GM12865 (cell line): ENCODE measurements around the gene ENTPD6.

Source experiments
- DNase-seq: peaks from one replicate; pipeline ENCODE4 v3.0.0; 2010; ENCODE audit warnings: low read depth
- H3K4me3 ChIP-seq: 2 replicates; pipeline ENCODE4 v1.5.1; 2011; ENCODE audit warnings: mild to moderate bottlenecking, low read depth, low read length, control low read depth
- CTCF ChIP-seq: IDR thresholded peaks from 2 replicates; pipeline ENCODE4 v1.5.1; 2011; ENCODE audit warnings: low read length, control low read depth, low read depth, inconsistent platforms; ENCODE audit not compliant: insufficient read depth; ENCODE audit errors: missing control alignments

Gene ENTPD6

DNA sequence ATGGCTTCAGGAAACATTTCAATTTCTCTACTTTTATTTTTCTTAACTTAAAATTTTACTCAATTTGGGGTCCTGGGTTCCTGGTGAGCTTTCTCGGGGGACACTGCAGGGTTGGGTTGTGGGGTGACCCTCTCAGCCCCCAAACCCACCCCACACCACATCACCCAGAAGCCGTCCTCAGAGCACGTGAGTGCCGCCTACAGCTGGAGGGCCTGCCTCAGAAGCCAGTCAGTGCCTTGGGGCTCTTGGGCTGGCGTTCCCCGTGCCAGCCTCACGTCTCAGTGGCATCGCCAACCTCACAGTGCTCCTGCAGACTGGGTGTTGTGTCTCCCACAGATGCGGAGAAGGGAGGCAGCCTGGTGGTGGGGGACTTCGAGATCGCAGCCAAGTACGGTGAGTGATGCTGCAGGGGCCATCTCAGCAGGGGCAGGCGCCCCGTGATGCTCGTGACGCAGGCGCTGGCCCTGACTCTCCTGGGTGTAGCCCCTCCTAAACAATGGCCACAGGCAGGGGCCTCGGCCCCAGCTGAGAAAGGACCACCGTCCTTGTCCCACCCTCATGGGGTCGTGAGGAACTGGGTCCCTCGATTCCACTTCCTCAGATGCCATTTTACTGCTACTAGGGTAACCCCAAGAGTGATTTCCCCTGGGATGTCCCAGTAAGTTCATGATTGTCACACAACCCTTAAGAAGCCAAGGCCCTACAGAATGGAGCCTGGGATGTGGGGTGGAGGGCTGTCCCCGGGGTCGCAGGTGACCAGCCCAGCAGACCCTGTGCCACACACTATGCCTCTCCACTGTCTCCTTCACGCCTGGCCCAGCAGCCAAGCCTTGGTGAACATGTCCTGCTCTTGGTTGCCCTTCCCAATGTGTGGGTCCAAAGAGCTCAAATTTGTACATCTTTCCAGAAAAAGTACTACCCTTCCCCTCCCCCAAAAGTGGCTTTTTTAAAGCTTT, 28.5 kb downstream of the ENTPD6 start:
- no peak overlapping the region for H3K4me3 ChIP-seq
- no peak for DNase-seq
- TF ChIP-seq CTCF = no peak

DNA sequence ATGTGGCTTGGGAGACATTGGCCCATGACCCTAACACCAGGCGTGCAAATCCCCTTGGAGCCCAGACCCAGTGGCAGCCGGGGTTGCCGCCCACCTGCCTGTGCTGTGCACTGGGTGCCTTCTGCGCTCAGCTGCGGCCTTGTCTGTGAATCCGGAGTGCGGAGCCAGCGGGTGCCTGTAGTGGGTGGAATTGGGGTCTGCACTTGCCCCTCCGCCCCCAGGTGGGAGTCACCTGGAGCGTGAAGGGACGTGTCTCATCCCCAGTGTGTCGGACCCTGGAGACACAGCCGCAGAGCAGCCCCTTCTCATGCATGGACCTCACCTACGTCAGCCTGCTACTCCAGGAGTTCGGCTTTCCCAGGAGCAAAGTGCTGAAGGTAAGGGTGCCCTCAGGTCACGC, 29.4 kb downstream of the ENTPD6 start:
- H3K4me3 ChIP-seq = no peak overlapping the region
- TF ChIP-seq CTCF = no peak
- no peak for DNase-seq

DNA sequence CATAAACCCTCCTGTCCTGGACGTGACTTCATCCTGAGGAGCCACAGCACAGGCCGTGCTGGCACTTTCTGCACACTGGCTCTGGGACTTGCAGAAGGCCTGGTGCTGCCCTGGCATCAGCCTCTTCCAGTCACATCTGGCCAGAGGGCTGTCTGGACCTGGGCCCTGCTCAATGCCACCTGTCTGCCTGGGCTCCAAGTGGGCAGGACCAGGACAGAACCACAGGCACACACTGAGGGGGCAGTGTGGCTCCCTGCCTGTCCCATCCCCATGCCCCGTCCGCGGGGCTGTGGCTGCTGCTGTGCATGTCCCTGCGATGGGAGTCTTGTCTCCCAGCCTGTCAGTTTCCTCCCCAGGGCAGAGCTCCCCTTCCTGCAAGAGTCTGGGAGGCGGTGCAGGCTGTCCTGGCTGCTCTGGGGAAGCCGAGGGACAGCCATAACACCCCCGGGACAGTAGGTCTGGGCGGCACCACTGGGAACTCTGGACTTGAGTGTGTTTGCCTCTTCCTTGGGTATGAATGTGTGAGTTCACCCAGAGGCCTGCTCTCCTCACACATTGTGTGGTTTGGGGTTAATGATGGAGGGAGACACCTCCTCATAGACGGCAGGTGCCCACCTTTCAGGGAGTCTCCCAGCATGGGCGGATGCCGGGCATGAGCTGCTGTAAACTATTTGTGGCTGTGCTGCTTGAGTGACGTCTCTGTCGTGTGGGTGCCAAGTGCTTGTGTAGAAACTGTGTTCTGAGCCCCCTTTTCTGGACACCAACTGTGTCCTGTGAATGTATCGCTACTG, 30.3 kb downstream of the ENTPD6 start:
- no peak for TF ChIP-seq CTCF

DNA sequence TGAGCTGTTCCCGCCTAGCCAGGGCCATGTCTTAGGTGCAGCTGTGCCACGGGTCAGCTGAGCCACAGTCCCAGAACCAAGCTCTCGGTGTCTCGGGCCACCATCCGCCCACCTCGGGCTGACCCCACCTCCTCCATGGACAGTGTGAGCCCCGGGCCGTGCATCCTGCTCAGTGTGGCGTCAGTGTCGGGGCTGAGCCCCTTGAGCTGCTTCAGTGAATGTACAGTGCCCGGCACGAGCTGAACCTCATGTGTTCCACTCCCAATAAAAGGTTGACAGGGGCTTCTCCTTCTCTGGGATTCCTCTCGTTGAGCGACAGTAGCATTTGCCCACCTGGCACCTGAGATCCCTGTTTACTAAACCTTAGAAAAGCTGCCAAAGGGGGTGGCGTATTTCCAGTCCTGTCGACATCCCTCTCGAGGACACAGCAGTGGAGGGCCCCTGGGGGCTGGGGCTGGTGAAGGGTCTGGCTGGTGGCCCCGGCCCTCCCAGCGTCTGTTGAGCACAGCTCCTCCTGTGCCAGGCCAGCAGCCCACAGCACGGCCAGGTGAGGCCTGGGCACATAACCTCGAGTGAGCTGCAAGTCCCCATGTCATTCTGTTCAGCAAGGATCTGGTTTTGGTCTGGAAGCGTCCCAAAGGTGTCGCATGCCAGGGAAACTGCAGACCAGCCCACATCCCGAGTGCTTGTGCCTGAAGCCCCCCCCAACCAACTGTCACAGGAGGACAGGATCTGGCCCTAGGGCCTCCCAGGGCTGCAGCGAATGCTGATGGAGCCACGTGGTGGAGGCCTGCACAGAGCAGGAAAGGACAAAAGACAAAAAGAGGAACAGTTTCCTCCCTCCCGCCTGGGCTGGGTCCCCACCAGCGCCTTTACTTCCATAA, 31.2 kb downstream of the ENTPD6 start:
- TF ChIP-seq CTCF = no peak
- H3K4me3 ChIP-seq = no peak overlapping the region
- no peak for DNase-seq

More for the DNA sequence above, 30.3 kb downstream of the ENTPD6 start:
- no peak for DNase-seq
- no peak overlapping the region for H3K4me3 ChIP-seq

GRCh38 chr20:25227317-25227831, 31.9 kb downstream of the ENTPD6 start:
- no peak for TF ChIP-seq CTCF
- DNase-seq = no peak
- H3K4me3 ChIP-seq = no peak overlapping the region

- no peak for DNase-seq
- H3K4me3 ChIP-seq = no peak overlapping the region
- TF ChIP-seq CTCF = no peak
These were observed 34.1 kb downstream of the ENTPD6 start for GRCh38 chr20:25229486-25230165.
